K562 (cell line): ENCODE data around the gene ABCA3. TPM values are rescaled to one million over a fixed set of nuclear protein-coding genes. Genes with fewer than 3 reads are reported as not detected.

ENCODE experiments used
- BHLHE40 ChIP-seq: IDR thresholded peaks from 2 replicates; pipeline ENCODE4 v1.6.1; 2011; ENCODE audit warnings: low read length, improper control_type of control experiment
- CCNT2 ChIP-seq: IDR thresholded peaks from 2 replicates; pipeline ENCODE4 v1.6.1; 2011; ENCODE audit warnings: borderline replicate concordance, low read depth, mild to moderate bottlenecking, moderate library complexity, mixed read lengths, low read length; ENCODE audit not compliant: insufficient read length; ENCODE audit errors: extremely low read depth
- DPF2 ChIP-seq: fragments of 450-650 bp; IDR thresholded peaks from 2 replicates; pipeline ENCODE4 v1.6.1; 2016
- HDAC1 ChIP-seq, 2 experiments: fragments of 450-650 bp; IDR thresholded peaks; 2 replicates each; pipeline ENCODE4 v1.6.1; 2016 to 2017; ENCODE audit warnings: inconsistent platforms in 1 of 2, mild to moderate bottlenecking in 1 of 2, moderate library complexity in 1 of 2
- HMG20A ChIP-seq: fragments of 450-650 bp; formaldehyde crosslinking; conservative IDR thresholded peaks from 2 replicates; pipeline ENCODE4 v1.4.0; 2020; ENCODE audit warnings: mild to moderate bottlenecking, mixed read lengths
- HNRNPL ChIP-seq: fragments of 200-400 bp; formaldehyde crosslinking; IDR thresholded peaks from 2 replicates; pipeline ENCODE4 v1.6.1; 2017; ENCODE audit warnings: low read depth, mild to moderate bottlenecking, low read length
- MTA2 ChIP-seq: fragments of 450-650 bp; IDR thresholded peaks from 2 replicates; pipeline ENCODE4 v1.6.1; 2016; ENCODE audit warnings: low read depth
- PHTF2 ChIP-seq: fragments of 250-450 bp; sonication (Bioruptor Pico); IDR thresholded peaks from 2 replicates; pipeline ENCODE4 v1.5.0; 2021; ENCODE audit warnings: mild to moderate bottlenecking
- POLR2AphosphoS5 ChIP-seq: IDR thresholded peaks from 2 replicates; pipeline ENCODE4 v1.6.1; 2011; ENCODE audit warnings: mild to moderate bottlenecking, low read depth, low read length, moderate library complexity; ENCODE audit not compliant: control insufficient read depth, insufficient read depth
- SUPT5H ChIP-seq: fragments of 450-650 bp; IDR thresholded peaks from 2 replicates; pipeline ENCODE4 v1.6.1; 2016
- TEAD1 ChIP-seq, 2 experiments: fragments of 450-650 bp in 1 of 2; sonication (generic) in 1 of 2; formaldehyde crosslinking; IDR thresholded peaks; 2 replicates each; pipeline versions ENCODE4 v1.4.0 to v1.8.0; 2020 to 2022; ENCODE audit warnings: mild to moderate bottlenecking in 2 of 2, missing genetic modification reagents in 1 of 2
- ZC3H11A ChIP-seq: IDR thresholded peaks from 2 replicates; pipeline ENCODE4 v1.6.1; 2012; ENCODE audit warnings: low read depth, low read length, improper control_type of control experiment
- ZNF3 ChIP-seq: fragments of 250-450 bp; sonication (Bioruptor Pico); IDR thresholded peaks from 2 replicates; pipeline ENCODE4 v1.5.0; 2021; ENCODE audit warnings: mild to moderate bottlenecking, moderate library complexity
- polyA plus RNA-seq, 8 experiments: library from polyadenylated mRNA; depleted of rRNA in 4 of 8; stranded (reverse) in 5 of 8; unstranded in 3 of 8; fragments of >200 nt; fragmentation: Nextera tagmentation in 2 of 8; fragmentation: Illumina TruSeq in 1 of 8; extraction: Ambion mirVana in 2 of 8; extraction: Trizol in 1 of 8; gene quantifications; 2 replicates each; pipeline versions ENCODE4 v1.2.1 to v1.2.3, GENCODE V29; 2011 to 2014; ENCODE audit warnings: inconsistent platforms in 1 of 8, missing spikeins in 1 of 8
- total RNA-seq, 7 experiments: library from RNA; depleted of rRNA in 6 of 7; stranded (reverse); fragments of >200 nt in 6 of 7; fragmentation: Illumina TruSeq in 2 of 7; extraction: Trizol in 2 of 7; gene quantifications; 2 replicates each; pipeline versions ENCODE4 v1.2.1 to v1.2.3, GENCODE V29; 2011 to 2021; ENCODE audit warnings: low replicate concordance in 1 of 7
- TF ChIP-seq, protein P1 (sequence below): fragments of 450-650 bp; IDR thresholded peaks from 2 replicates; pipeline ENCODE4 v1.6.1; 2018; ENCODE audit not compliant: partially characterized antibody
- TF ChIP-seq, protein P2 (sequence below): fragments of 200-800 bp; sonication (Bioruptor generic); IDR thresholded peaks from 2 replicates; pipeline ENCODE4 v1.6.1; 2017; ENCODE audit warnings: missing genetic modification characterization, missing compliant biosample characterization
- TF ChIP-seq, protein P3 (sequence below): IDR thresholded peaks from 2 replicates; pipeline ENCODE4 v1.6.1; 2016; ENCODE audit warnings: missing genetic modification characterization, missing compliant biosample characterization

Gene ABCA3
- total and polyA plus RNA-seq, 9 of the 15 experiments (the other 6 are each of a cell fraction or from before 2014, with no cell fraction given) = 0.66 to 23.7 (median 6.9) TPM

- TF ChIP-seq, protein P1, sequence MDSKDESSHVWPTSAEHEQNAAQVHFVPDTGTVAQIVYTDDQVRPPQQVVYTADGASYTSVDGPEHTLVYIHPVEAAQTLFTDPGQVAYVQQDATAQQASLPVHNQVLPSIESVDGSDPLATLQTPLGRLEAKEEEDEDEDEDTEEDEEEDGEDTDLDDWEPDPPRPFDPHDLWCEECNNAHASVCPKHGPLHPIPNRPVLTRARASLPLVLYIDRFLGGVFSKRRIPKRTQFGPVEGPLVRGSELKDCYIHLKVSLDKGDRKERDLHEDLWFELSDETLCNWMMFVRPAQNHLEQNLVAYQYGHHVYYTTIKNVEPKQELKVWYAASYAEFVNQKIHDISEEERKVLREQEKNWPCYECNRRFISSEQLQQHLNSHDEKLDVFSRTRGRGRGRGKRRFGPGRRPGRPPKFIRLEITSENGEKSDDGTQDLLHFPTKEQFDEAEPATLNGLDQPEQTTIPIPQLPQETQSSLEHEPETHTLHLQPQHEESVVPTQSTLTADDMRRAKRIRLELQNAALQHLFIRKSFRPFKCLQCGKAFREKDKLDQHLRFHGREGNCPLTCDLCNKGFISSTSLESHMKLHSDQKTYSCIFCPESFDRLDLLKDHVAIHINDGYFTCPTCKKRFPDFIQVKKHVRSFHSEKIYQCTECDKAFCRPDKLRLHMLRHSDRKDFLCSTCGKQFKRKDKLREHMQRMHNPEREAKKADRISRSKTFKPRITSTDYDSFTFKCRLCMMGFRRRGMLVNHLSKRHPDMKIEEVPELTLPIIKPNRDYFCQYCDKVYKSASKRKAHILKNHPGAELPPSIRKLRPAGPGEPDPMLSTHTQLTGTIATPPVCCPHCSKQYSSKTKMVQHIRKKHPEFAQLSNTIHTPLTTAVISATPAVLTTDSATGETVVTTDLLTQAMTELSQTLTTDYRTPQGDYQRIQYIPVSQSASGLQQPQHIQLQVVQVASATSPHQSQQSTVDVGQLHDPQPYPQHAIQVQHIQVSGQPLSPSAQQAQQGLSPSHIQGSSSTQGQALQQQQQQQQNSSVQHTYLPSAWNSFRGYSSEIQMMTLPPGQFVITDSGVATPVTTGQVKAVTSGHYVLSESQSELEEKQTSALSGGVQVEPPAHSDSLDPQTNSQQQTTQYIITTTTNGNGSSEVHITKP = no peak
- TF ChIP-seq POLR2AphosphoS5 = no peak
- TF ChIP-seq SUPT5H = no peak
- no peak for TF ChIP-seq ZNF3 (CRISPR knock-in tag)
- TF ChIP-seq, protein P2, sequence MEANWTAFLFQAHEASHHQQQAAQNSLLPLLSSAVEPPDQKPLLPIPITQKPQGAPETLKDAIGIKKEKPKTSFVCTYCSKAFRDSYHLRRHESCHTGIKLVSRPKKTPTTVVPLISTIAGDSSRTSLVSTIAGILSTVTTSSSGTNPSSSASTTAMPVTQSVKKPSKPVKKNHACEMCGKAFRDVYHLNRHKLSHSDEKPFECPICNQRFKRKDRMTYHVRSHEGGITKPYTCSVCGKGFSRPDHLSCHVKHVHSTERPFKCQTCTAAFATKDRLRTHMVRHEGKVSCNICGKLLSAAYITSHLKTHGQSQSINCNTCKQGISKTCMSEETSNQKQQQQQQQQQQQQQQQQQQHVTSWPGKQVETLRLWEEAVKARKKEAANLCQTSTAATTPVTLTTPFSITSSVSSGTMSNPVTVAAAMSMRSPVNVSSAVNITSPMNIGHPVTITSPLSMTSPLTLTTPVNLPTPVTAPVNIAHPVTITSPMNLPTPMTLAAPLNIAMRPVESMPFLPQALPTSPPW = peak; percentile 66
- no peak for TF ChIP-seq HDAC1 (IDR thresholded peaks at IDR 0.05)
- no peak for TF ChIP-seq ZC3H11A
- TF ChIP-seq HNRNPL = no peak
- TF ChIP-seq HMG20A (CRISPR knock-in tag) = no peak
- peak; percentile 38 for TF ChIP-seq BHLHE40
- TF ChIP-seq TEAD1 (CRISPR knock-in tag; IDR thresholded peaks at IDR 0.05) = peak; percentile 42 to 73; a peak in 3 of 4 replicates
- TF ChIP-seq CCNT2 = no peak
- TF ChIP-seq MTA2 = no peak
- TF ChIP-seq PHTF2 = no peak
- 0 out of 2 replicates have a peak, but pooled peaks have one; percentile 27 for TF ChIP-seq DPF2
- TF ChIP-seq, protein P3, sequence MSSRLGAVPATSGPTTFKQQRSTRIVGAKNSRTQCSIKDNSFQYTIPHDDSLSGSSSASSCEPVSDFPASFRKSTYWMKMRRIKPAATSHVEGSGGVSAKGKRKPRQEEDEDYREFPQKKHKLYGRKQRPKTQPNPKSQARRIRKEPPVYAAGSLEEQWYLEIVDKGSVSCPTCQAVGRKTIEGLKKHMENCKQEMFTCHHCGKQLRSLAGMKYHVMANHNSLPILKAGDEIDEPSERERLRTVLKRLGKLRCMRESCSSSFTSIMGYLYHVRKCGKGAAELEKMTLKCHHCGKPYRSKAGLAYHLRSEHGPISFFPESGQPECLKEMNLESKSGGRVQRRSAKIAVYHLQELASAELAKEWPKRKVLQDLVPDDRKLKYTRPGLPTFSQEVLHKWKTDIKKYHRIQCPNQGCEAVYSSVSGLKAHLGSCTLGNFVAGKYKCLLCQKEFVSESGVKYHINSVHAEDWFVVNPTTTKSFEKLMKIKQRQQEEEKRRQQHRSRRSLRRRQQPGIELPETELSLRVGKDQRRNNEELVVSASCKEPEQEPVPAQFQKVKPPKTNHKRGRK (tag) = no peak
These were observed 43.6 kb downstream of the ABCA3 start (continued) for GRCh38 chr16:2296661-2297505.
